Stimulated activated CD8-positive, alpha-beta memory T cell treated with anti-CD3 and anti-CD28 coated beads, Interleukin-12 subunit alpha, Interleukin-12 subunit beta, amount 100 ng/mL, for 4 hours (primary cell): ENCODE measurements around the gene ANKRD33.

Experiments used
- DNase-seq: peaks from one replicate; pipeline ENCODE4 v3.0.0-alpha.2; 2020; ENCODE audit warnings: low read depth

The ANKRD33 gene

GRCh38 chr12:51920046-51920445 is 32.1 kb downstream of the ANKRD33 start:
- no peak for DNase-seq

- no peak for DNase-seq
Observed at GRCh38 chr12:51921017-51921725, 33.3 kb downstream of the ANKRD33 start.

- no peak for DNase-seq
Observed at GRCh38 chr12:51922146-51922545, 34.2 kb downstream of the ANKRD33 start.

- DNase-seq: no peak
Observed at GRCh38 chr12:51922762-51923505, 35.0 kb downstream of the ANKRD33 start.

GRCh38 chr12:51923506-51924365 is 35.8 kb downstream of the ANKRD33 start:
- DNase-seq: peak; percentile 36

- DNase-seq: no peak
Observed at GRCh38 chr12:51924551-51925319, 36.8 kb downstream of the ANKRD33 start.

- DNase-seq: no peak
Observed at GRCh38 chr12:51925346-51926063, 37.6 kb downstream of the ANKRD33 start.

- DNase-seq: no peak
Observed at GRCh38 chr12:51926064-51926632, 38.2 kb downstream of the ANKRD33 start.

- no peak for DNase-seq
Observed at GRCh38 chr12:51926718-51927117, 38.8 kb downstream of the ANKRD33 start.

- no peak for DNase-seq
Observed at GRCh38 chr12:51932218-51933076, 44.5 kb downstream of the ANKRD33 start.

- no peak for DNase-seq
Observed at GRCh38 chr12:51934080-51934479, 46.2 kb downstream of the ANKRD33 start.

- DNase-seq: no peak
Observed at GRCh38 chr12:51937926-51938325, 50.0 kb downstream of the ANKRD33 start.

- DNase-seq: no peak
Observed at GRCh38 chr12:51938726-51939125, 50.8 kb downstream of the ANKRD33 start.

GRCh38 chr12:51941011-51941581 is 53.2 kb downstream of the ANKRD33 start:
- DNase-seq: no peak
